Esophagus squamous epithelium (tissue), 5 donors: ENCODE results near the gene GPR87. TPM values are rescaled to one million over a fixed set of nuclear protein-coding genes. Genes with fewer than 3 reads are reported as not detected.

Source experiments
- DNase-seq: peaks from one replicate; lab custom pipeline; 2025; lab: John Stamatoyannopoulos, UW
- H3K27ac ChIP-seq, 4 donors: fragments of 200-600 bp; sonication (generic); one replicate each; pipeline ENCODE4 v1.5.1; 2016 to 2019; ENCODE audit warnings: mild to moderate bottlenecking in 1 of 4
- H3K27me3 ChIP-seq, 4 donors: fragments of 200-600 bp; sonication (generic); 1 replicate in 3 of 4; 2 replicates in 1 of 4; pipeline versions ENCODE4 v1.5.1 to v1.6.0; 2017 to 2021; ENCODE audit warnings: antibody characterized with exemption in 1 of 4
- H3K36me3 ChIP-seq, 3 donors: fragments of 200-600 bp; sonication (generic); one replicate each; pipeline ENCODE4 v1.5.1; 2016 to 2019
- H3K4me1 ChIP-seq, 3 donors: fragments of 200-600 bp; sonication (generic); one replicate each; pipeline ENCODE4 v1.5.1; 2017 to 2019
- H3K4me3 ChIP-seq, 4 donors: fragments of 200-600 bp; sonication (generic); 1 replicate in 3 of 4; 2 replicates in 1 of 4; pipeline ENCODE4 v1.5.1; 2016 to 2019; ENCODE audit warnings: mild to moderate bottlenecking in 2 of 4, moderate library complexity in 1 of 4
- H3K9me3 ChIP-seq, 3 donors: fragments of 200-600 bp; sonication (generic); one replicate each; pipeline ENCODE4 v1.5.1; 2016 to 2019
- POLR2A ChIP-seq, 4 donors: fragments of 450-650 bp; IDR thresholded peaks; one replicate each; pipeline ENCODE4 v1.6.1; 2017; ENCODE audit warnings: antibody characterized with exemption in 4 of 4, mild to moderate bottlenecking in 4 of 4, moderate library complexity in 3 of 4
- WGBS, 2 donors: methylation state at CpG; one replicate each; pipeline ENCODE4 v1.1.5; 2018; 5-methylcytosine and 5-hydroxymethylcytosine counted together
- intact Hi-C: fragments of 100-400 bp; cut with DNase I; formaldehyde crosslinking; loops from one replicate; pipeline ENCODE4 v1.15.0; 2022
- total RNA-seq, 4 donors: library from RNA; depleted of rRNA; stranded (reverse); fragments of >200 nt; gene quantifications; one replicate each; pipeline ENCODE4 v1.1.0, GENCODE V29; 2016
- TF ChIP-seq, protein P1 (sequence below), 6 experiments: fragments of 450-650 bp in 4 of 6; fragments of 200-600 bp in 2 of 6; sonication (generic) in 2 of 6; IDR thresholded peaks; one replicate each; pipeline ENCODE4 v1.5.1; 2016 to 2019; ENCODE audit warnings: antibody characterized with exemption in 6 of 6, mild to moderate bottlenecking in 4 of 6, moderate library complexity in 4 of 6
- donor health status: DM: yes; HTN: yes; CAD: no.

The GPR87 gene, protein sequence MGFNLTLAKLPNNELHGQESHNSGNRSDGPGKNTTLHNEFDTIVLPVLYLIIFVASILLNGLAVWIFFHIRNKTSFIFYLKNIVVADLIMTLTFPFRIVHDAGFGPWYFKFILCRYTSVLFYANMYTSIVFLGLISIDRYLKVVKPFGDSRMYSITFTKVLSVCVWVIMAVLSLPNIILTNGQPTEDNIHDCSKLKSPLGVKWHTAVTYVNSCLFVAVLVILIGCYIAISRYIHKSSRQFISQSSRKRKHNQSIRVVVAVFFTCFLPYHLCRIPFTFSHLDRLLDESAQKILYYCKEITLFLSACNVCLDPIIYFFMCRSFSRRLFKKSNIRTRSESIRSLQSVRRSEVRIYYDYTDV
- total RNA-seq: 10 to 100 TPM; 37.8 to 55.1 (median 46.0) TPM

DNA sequence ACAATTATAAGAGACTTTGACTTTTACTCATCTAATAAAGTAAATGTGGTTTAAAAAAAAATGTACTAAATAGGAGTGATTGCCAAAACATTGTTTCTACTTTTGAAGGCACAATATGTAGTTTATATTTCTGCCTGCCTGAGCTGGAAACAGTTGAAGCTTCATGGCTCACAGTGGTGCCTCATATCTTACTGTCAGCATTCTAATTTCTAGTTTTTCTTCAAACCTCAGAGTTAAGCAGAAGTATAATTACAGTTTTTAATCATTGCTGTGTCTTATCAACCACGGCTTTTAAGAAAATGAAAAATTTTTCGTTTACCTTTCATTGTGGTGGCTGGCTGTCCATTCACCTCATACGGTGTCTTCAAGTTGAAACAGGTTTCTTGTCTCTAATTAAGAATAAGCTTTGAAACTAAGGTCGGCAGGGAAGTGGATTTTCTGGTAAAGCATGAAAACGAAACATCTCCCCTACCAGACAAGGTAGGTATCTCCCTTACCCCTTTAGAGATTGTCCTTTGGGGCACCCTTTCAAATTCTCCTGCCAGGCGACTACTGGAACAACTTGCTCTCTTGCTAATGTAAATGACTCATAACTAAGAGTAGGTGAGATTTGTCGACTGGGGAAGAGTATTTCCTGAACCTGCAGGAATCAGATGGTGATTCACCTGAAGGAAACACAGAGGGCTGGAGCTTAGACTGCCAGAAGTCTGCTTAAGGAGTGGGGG lies at the start of gene GPR87:
Gene GPR87, minus strand, starts transcription at position 554 of the 725 bp plus-strand sequence. CDS start 16,720 bp downstream, outside the sequence.
- Histone ChIP-seq H3K4me3 (peak within 1 kb of the TSS; percentile 37 to 56 (median 52)), H3K27me3 (no peaks in the 10 kb centered on the region), H3K27ac (peak within 1 kb of the TSS; percentile 59 to 92 (median 87)), H3K9me3 (no peaks in the 10 kb centered on the region), H3K4me1 (peaks cover 24 to 79% (median 28%) of the 10 kb centered on the region in 3 donors), H3K36me3 (no peaks in the 10 kb centered on the region)
- TF ChIP-seq POLR2A (IDR thresholded peaks at IDR 0.05): peak in 1 of 4 donors; percentile 45
- TF ChIP-seq, protein P1, sequence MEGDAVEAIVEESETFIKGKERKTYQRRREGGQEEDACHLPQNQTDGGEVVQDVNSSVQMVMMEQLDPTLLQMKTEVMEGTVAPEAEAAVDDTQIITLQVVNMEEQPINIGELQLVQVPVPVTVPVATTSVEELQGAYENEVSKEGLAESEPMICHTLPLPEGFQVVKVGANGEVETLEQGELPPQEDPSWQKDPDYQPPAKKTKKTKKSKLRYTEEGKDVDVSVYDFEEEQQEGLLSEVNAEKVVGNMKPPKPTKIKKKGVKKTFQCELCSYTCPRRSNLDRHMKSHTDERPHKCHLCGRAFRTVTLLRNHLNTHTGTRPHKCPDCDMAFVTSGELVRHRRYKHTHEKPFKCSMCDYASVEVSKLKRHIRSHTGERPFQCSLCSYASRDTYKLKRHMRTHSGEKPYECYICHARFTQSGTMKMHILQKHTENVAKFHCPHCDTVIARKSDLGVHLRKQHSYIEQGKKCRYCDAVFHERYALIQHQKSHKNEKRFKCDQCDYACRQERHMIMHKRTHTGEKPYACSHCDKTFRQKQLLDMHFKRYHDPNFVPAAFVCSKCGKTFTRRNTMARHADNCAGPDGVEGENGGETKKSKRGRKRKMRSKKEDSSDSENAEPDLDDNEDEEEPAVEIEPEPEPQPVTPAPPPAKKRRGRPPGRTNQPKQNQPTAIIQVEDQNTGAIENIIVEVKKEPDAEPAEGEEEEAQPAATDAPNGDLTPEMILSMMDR (IDR thresholded peaks at IDR 0.05): no peak
- intact Hi-C loops: no loop called here
- no peak for DNase-seq
- WGBS, 2 donors: 31 to 34% methylated on average over 7 of the region's 7 CpGs

- intact Hi-C loops: no loop called here
- H3K4me1 ChIP-seq: no peaks in the 10 kb centered on the region
- no peak overlapping the region for H3K4me3 ChIP-seq
- no peaks in the 10 kb centered on the region for H3K9me3 ChIP-seq
- H3K27ac ChIP-seq: no peak overlapping the region
- 81 to 86% methylated on average over 3 of the region's 3 CpGs for WGBS, 2 donors
- TF ChIP-seq POLR2A (IDR thresholded peaks at IDR 0.05): no peak
- TF ChIP-seq, protein P1 (IDR thresholded peaks at IDR 0.05): no peak
- H3K27me3 ChIP-seq: no peaks in the 10 kb centered on the region
- H3K36me3 ChIP-seq: no peaks in the 10 kb centered on the region
- no peak for DNase-seq
Measured at GRCh38 chr3:151362751-151363174, 46.1 kb upstream of the GPR87 start.

DNA sequence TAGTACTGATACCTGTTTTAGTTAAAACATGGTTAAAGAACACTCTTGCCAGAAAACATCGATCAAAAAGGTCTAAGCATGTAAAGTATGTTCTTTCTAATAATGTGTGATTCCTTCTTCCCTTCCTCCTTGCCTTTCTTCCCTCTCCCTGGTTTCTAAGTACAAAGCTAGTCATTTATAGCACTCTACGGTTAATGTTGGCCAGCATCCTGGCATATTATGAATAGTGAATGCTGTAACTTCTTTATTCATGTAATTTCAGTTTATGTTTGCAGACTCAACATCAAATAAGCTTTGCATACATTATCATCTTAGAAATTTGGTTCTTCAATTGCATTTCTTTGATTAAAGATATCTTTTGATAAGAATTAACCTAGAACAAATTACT lies 40.8 kb upstream of the GPR87 start:
- no peaks in the 10 kb centered on the region for H3K36me3 ChIP-seq
- no peak overlapping the region for H3K4me3 ChIP-seq
- DNase-seq: no peak
- no peak for TF ChIP-seq POLR2A (IDR thresholded peaks at IDR 0.05)
- intact Hi-C loops: no loop called here
- no peaks in the 10 kb centered on the region for H3K27me3 ChIP-seq
- H3K4me1 ChIP-seq: no peaks in the 10 kb centered on the region
- no peaks in the 10 kb centered on the region for H3K9me3 ChIP-seq
- no peak overlapping the region for H3K27ac ChIP-seq
- 65 to 78% methylated on average over 2 of the region's 2 CpGs for WGBS, 2 donors

DNA sequence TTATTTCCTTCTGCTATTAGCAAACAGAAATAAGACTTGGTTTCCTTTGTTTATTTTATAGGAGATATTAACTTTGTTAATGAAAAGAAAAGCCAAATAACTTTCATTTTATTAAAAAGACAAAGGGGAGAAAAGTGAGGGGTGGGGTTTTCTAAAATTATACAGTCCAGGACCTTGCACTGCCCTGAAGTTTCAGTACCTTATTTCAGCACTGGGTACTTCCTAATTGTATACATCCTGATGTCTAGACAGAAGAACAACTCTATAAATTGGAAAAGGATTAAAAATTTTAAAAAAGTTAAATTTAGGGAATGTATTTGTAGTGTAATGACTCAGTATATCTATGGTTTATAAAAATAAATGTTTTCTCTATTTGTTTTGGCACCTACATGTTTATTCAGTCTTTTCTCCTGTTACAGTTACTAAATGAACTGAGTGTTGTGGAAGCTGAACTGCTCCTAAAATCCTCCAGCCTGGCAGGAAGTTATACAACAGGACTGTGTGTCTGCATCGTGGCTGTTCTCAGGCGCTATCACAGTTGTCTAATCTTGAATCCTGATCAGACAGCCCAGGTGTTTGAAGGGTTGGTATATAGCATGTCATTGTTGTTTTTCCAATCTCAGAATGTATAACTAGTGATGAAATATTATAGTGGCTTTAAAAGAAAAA lies 40.3 kb upstream of the GPR87 start:
- intact Hi-C loops: no loop called here
- H3K36me3 ChIP-seq: no peaks in the 10 kb centered on the region
- DNase-seq: no peak
- H3K4me1 ChIP-seq: no peaks in the 10 kb centered on the region
- no peak overlapping the region for H3K27ac ChIP-seq
- TF ChIP-seq POLR2A (IDR thresholded peaks at IDR 0.05): no peak
- TF ChIP-seq, protein P1 (IDR thresholded peaks at IDR 0.05): no peak
- no peaks in the 10 kb centered on the region for H3K9me3 ChIP-seq
- WGBS, 2 donors: 34 to 47% methylated on average over 2 of the region's 2 CpGs
- no peaks in the 10 kb centered on the region for H3K27me3 ChIP-seq
- H3K4me3 ChIP-seq: no peak overlapping the region

- Histone ChIP-seq H3K4me1 (no peaks in the 10 kb centered on the region), H3K4me3 (no peak overlapping the region), H3K27ac (no peak overlapping the region), H3K9me3 (no peaks in the 10 kb centered on the region), H3K27me3 (no peaks in the 10 kb centered on the region), H3K36me3 (no peaks in the 10 kb centered on the region)
- intact Hi-C loops: no loop called here
- DNase-seq: no peak
- no peak for TF ChIP-seq POLR2A (IDR thresholded peaks at IDR 0.05)
- TF ChIP-seq, protein P1 (IDR thresholded peaks at IDR 0.05): no peak
- WGBS, 2 donors: 70 to 79% methylated on average over 4 of the region's 4 CpGs
Measured at GRCh38 chr3:151351648-151352047, 35.0 kb upstream of the GPR87 start.
